HG02970 (cell line): ENCODE data around the gene ALDH8A1.

Experiments used
- ATAC-seq: cut with Tn5 transposase; IDR thresholded peaks from one replicate; pipeline ENCODE4 v1.9.1; 2021; ENCODE audit warnings: mild to moderate bottlenecking, moderate library complexity, moderate number of reproducible peaks; ENCODE audit not compliant: unreplicated experiment, low FRiP score

The ALDH8A1 gene

DNA sequence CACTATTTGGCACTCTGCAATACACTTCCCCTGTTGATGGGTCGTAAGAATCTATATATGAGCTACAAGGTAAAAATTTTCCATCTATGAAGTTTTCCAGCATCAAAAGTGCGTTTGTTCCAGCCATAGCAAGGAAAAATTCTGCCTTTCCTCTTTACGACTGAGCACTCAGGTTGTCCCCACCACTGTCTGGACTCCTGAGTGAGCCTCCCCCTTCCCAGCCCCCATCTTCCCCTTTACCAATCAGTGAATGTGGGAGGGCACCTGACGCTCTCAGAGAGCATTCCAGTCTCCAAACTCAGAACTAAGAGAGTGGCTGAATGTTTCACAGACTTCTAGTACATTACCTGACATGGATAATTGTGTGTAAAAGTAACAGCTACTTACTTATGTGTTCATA, at the start of gene ALDH8A1:
ALDH8A1 (minus strand) TSS at position 175 of the 400 bp plus-strand sequence; CDS start at position 127, 48 bp downstream.
- no peak for ATAC-seq

DNA sequence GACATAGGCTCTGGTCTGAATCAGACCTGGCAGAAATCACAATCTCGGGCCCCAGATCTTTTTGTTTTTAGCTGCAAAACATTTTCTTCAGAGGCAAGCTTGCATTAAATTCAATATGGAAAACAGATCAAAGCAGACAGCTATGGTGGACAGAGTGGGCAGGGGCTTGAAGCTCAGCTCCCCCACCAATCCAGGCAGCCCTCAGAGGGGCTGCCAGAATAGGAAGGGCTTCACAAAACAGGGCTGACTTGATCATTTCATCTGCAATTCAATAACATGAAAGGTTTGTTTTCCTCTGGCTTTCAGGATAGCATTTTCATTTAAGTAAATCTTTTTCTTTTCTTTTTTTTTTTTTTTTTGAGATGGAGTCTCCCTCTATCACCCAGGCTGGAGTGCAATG, 49.2 kb upstream of the ALDH8A1 start:
- ATAC-seq, result no peak

DNA sequence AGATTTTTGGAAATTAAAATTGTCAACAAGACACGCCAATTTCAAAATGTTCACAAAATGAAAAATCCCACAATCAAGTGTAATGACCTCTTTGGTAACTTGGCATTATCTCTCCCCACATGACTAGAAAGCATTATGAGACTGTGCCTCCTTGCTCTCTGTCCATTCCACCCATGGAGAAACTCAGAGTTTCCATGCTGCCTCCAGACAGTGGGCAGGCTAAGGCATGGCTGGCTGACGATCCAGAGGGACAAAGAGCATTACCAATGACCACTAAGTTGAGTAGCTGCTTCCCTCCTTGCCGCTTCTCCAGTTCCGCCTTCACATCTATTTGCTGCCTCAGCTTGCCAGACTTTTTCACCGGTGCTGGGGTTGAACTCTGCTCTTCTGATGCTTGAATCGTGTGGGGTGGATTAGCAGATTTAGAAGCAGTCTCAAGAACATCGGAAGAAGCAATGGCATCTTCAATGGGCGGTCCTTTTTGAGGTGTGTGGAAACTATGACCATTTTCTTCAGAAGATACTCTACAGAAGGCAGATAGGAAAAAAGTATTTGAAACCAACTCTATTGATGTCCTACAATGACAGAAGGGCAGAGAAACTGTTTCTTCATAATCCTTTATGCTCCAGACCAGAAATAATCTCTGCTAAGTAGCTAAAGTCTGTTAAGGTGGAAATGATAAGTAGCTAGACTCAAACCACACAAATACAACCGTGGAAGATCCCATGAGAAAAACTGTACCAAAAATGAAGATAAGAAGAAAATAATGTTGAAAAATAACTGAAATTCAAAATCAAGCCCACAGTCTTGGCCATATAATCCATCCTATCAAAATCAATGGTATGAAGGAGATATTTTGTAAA, 47.5 kb upstream of the ALDH8A1 start:
- ATAC-seq, result no peak

DNA sequence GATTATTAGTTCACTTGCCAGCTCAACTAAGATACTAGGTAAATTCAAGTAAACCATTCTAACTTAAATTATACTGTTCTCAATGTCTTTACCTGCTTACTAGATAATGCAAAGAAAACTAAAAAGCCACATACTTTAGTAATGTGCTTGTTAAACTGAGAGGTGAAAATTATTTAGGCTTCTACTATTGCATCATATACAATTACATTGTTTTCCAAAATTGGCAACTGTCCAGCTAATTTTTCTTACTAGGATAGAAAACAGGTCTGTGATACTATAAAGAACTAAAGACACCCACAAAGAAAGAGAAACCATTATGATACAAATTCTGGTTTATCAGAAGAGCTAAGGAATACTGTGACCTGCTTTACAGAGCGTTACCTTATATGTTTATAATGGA, 45.6 kb upstream of the ALDH8A1 start:
- no peak for ATAC-seq

DNA sequence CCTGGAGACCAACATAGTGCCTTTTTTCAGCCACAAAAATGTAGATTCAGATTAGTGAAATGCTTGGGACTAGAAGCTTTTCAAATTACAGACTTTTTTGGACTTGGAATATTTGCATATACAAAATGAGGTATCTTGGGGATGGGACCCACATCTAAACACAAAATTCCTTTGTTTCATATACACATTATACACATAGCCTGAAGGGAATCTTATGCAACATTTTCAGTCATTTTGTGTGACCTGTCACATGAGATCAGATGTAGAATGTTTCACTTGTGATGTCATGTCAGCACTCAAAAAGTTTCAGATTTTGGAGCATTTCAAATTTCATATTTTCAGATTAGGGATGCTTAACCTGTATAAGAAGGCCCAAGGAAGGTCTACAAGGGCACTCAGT, 44.5 kb upstream of the ALDH8A1 start:
- ATAC-seq, result no peak

DNA sequence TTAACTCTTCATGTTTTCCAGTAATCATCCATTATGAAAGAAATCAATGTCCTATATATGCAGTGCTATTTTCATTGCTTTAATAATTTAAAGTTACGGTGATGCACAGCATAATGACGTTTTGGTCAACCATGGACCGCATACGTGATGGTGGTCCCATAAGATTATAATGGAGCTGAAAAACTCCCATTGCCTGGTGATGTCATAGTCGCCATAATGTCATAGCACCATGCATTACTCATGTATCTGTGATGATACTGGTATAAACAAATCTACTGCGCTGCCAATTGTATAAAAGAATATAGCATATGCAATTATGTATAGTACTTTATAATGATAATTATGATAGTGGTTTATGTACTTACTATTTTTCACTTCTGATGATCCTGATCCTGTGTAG, 42.3 kb upstream of the ALDH8A1 start:
- no peak for ATAC-seq

DNA sequence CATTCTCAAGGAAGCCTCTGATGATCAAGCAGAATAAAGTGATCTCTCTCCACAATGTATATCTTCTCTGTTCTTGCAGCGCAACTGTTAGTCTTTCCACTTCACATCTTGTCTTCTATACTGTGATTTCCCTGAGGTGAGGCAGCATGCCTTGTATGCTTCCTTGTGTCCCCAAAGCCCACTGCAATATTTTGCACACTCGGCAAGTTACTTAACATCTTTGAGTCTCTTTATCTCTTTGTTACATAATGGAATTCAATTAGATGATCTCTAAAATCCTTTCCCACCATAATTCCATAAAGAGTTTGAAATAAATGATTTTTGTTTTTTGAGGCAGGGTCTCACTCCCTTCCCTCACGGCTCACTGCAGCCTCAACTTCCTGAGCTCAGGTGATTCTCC, 40.4 kb upstream of the ALDH8A1 start:
- ATAC-seq, result no peak

GRCh38 chr6:134984821-134985220, 34.9 kb upstream of the ALDH8A1 start:
- no peak for ATAC-seq

- ATAC-seq, result no peak
These were observed 33.9 kb upstream of the ALDH8A1 start for GRCh38 chr6:134983823-134984222.

GRCh38 chr6:134982161-134982560, 32.3 kb upstream of the ALDH8A1 start:
- ATAC-seq, result no peak

DNA sequence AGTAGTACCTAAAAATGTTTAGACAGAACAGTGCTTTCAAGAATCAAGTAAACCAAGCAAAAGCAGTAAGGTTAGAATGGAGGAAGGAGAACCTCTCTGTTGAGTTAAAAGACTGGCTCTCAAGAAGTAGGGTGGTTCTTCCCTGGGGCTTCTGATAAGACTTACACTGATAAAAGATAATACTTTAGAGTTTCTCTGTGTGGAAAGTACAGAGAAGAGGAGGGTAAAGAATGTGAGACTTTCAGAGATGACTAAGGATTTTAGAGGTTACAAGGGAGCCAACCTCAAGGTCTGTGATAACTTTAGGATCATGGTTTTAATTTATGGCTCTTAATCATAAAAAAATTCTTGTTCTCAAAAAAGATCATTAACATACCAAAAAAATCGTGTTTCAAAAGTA, 30.9 kb upstream of the ALDH8A1 start:
- ATAC-seq, result no peak

- ATAC-seq, result peak; percentile 60
These were observed 29.2 kb upstream of the ALDH8A1 start for GRCh38 chr6:134979142-134979541.

DNA sequence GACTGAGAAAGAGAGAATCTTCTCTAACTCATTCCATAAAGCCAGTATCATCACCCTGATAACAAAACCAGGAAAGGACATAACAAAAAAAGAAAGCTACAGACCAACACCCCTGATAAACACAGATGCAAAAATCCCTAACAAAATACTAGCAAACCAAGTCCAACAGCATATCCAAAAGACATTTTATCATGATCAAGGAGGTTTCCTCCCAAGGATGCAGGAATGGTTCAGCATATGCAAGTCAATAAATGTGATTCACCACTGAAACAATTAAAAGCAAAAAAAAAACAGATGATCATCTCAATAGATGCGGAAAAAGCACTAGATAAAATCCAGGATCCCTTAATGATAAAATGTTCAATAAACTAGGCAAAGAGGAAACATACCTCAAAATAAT, 24.5 kb upstream of the ALDH8A1 start:
- ATAC-seq, result no peak

DNA sequence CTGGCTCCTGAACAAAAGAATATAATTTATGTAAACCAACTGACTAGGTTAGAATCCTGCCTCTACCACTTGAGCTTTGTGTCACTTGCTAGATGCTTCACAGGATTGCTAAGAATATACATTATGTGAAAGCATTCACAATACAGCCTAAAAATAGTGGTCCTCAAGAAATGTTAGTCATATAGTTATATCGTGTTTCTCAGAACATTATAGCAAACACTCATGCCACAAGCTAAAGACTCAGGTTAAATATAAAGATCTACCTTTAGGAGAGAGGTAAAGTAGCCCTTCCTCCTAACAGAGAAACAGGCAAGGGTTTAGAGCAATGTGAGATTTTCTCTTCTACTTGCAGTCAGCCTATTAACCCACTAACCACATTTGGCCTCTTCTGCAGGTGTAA, 17.8 kb upstream of the ALDH8A1 start:
- ATAC-seq, result no peak

- no peak for ATAC-seq
These were observed 14.7 kb upstream of the ALDH8A1 start for GRCh38 chr6:134964451-134965203.

- no peak for ATAC-seq
These were observed 12.5 kb upstream of the ALDH8A1 start for GRCh38 chr6:134962421-134962820.

- no peak for ATAC-seq
These were observed 11.5 kb upstream of the ALDH8A1 start for GRCh38 chr6:134961366-134961765.

- ATAC-seq, result no peak
These were observed 9.7 kb upstream of the ALDH8A1 start for GRCh38 chr6:134959603-134960002.

GRCh38 chr6:134956676-134957075, 6.8 kb upstream of the ALDH8A1 start:
- ATAC-seq, result no peak

GRCh38 chr6:134956032-134956431, 6.1 kb upstream of the ALDH8A1 start:
- no peak for ATAC-seq

GRCh38 chr6:134954272-134955000, 4.5 kb upstream of the ALDH8A1 start:
- ATAC-seq, result no peak
